Neural cell (in vitro differentiated cells): ENCODE data around the gene HES6. TPM values are rescaled to one million over a fixed set of nuclear protein-coding genes. Genes with fewer than 3 reads are reported as not detected.

Experiments used
- H2AFZ ChIP-seq: fragments of 200-600, 300-800 bp; sonication (generic), shearing (Covaris generic); 2 replicates; pipeline ENCODE4 v1.6.0; 2014; ENCODE audit warnings: low read depth, mild to moderate bottlenecking, antibody characterized with exemption, low read length, moderate library complexity
- H3F3A ChIP-seq: fragments of 200-600 bp; shearing (Covaris generic); 2 replicates; pipeline ENCODE4 v1.6.1; 2016; ENCODE audit warnings: mild to moderate bottlenecking, moderate library complexity, mixed read lengths, antibody characterized with exemption, low read length; ENCODE audit not compliant: insufficient read depth, poor library complexity, severe bottlenecking
- H3K27ac ChIP-seq: fragments of 200-600, 300-800 bp; sonication (generic), shearing (Covaris generic); 2 replicates; pipeline ENCODE4 v1.5.1; 2014; ENCODE audit warnings: mild to moderate bottlenecking, low read length, moderate library complexity
- H3K27me3 ChIP-seq: fragments of 300-800, 200-600 bp; sonication (generic), shearing (Covaris generic); 2 replicates; pipeline ENCODE4 v1.6.0; 2014; ENCODE audit warnings: mild to moderate bottlenecking, low read depth, low read length, moderate library complexity; ENCODE audit not compliant: insufficient read depth
- H3K36me3 ChIP-seq: fragments of 300-800, 200-600 bp; sonication (generic), shearing (Covaris generic); 2 replicates; pipeline ENCODE4 v1.5.1; 2014; ENCODE audit warnings: mild to moderate bottlenecking, antibody characterized with exemption, low read length, moderate library complexity; ENCODE audit not compliant: insufficient read depth
- H3K4me2 ChIP-seq: fragments of 300-800, 200-600 bp; sonication (generic), shearing (Covaris generic); 2 replicates; pipeline ENCODE4 v1.6.0; 2014; ENCODE audit warnings: mild to moderate bottlenecking, low read length
- H3K4me3 ChIP-seq: fragments of 300-800, 200-600 bp; sonication (generic), shearing (Covaris generic); 2 replicates; pipeline ENCODE4 v1.5.1; 2014; ENCODE audit warnings: mild to moderate bottlenecking, low read length, moderate library complexity
- H3K79me2 ChIP-seq: fragments of 200-600 bp; shearing (Covaris generic); replicated peaks from 2 replicates; pipeline ENCODE4 v1.6.0; 2014; ENCODE audit warnings: mild to moderate bottlenecking, low read length, moderate library complexity; ENCODE audit not compliant: insufficient read depth
- H3K9ac ChIP-seq: fragments of 300-800, 200-600 bp; sonication (generic), shearing (Covaris generic); 2 replicates; pipeline ENCODE4 v1.6.1; 2016; ENCODE audit warnings: mild to moderate bottlenecking, low read length, mixed read lengths
- H3K9me2 ChIP-seq: fragments of 200-600 bp; shearing (Covaris generic); 2 replicates; pipeline ENCODE4 v1.6.1; 2016; ENCODE audit warnings: mild to moderate bottlenecking, low read length, mixed read lengths; ENCODE audit not compliant: insufficient read depth
- H3K9me3 ChIP-seq: fragments of 200-600, 300-800 bp; sonication (generic), shearing (Covaris generic); 2 replicates; pipeline ENCODE4 v1.6.1; 2016; ENCODE audit warnings: mild to moderate bottlenecking, mixed run types, low read length, moderate library complexity, mixed read lengths
- H4K20me1 ChIP-seq: fragments of 200-600 bp; shearing (Covaris generic); 2 replicates; pipeline ENCODE4 v1.6.1; 2016; ENCODE audit warnings: mild to moderate bottlenecking, mixed run types; ENCODE audit not compliant: insufficient read depth
- CTCF ChIP-seq: fragments of 450-650 bp; IDR thresholded peaks from 2 replicates; pipeline ENCODE4 v1.5.1; 2014; ENCODE audit warnings: antibody characterized with exemption, mild to moderate bottlenecking, moderate library complexity; ENCODE audit not compliant: poor library complexity, severe bottlenecking
- EP300 ChIP-seq: fragments of 450-650 bp; conservative IDR thresholded peaks from 2 replicates; pipeline ENCODE4 v1.6.1; 2014; ENCODE audit warnings: antibody characterized with exemption, mild to moderate bottlenecking, moderate library complexity; ENCODE audit not compliant: poor library complexity, severe bottlenecking
- EZH2 ChIP-seq: fragments of 200-600, 300-800 bp; shearing (Covaris generic), sonication (generic); IDR thresholded peaks from 2 replicates; pipeline ENCODE4 v1.6.1; 2014; ENCODE audit warnings: antibody characterized with exemption, low read length, borderline replicate concordance, mild to moderate bottlenecking; ENCODE audit not compliant: insufficient read depth, poor library complexity, severe bottlenecking
- MXI1 ChIP-seq: fragments of 450-650 bp; conservative IDR thresholded peaks from 2 replicates; pipeline ENCODE4 v1.6.1; 2014; ENCODE audit warnings: antibody characterized with exemption, mild to moderate bottlenecking; ENCODE audit not compliant: poor library complexity, severe bottlenecking
- POLR2AphosphoS5 ChIP-seq: IDR thresholded peaks from 2 replicates; pipeline ENCODE4 v1.6.1; 2012
- RAD21 ChIP-seq: fragments of 450-650 bp; conservative IDR thresholded peaks from 2 replicates; pipeline ENCODE4 v1.6.1; 2014; ENCODE audit warnings: antibody characterized with exemption, mild to moderate bottlenecking, moderate library complexity
- REST ChIP-seq: IDR thresholded peaks from 2 replicates; pipeline ENCODE4 v1.6.1; 2012; ENCODE audit warnings: borderline replicate concordance
- SMC3 ChIP-seq: fragments of 450-650 bp; conservative IDR thresholded peaks from 2 replicates; pipeline ENCODE4 v1.6.1; 2014; ENCODE audit warnings: antibody characterized with exemption, mild to moderate bottlenecking, moderate library complexity; ENCODE audit not compliant: poor library complexity
- TAF1 ChIP-seq: IDR thresholded peaks from 2 replicates; pipeline ENCODE4 v1.6.1; 2012; ENCODE audit warnings: low read depth
- polyA plus RNA-seq: library from polyadenylated mRNA; depleted of rRNA; stranded (reverse); fragments of >200 nt; gene quantifications from 2 replicates; pipeline ENCODE4 v1.2.3, GENCODE V29; 2014

Gene HES6
- polyA plus RNA-seq, 1 donor from 2014 or later, result 236 TPM

GRCh38 chr2:238280083-238280825 is 40.4 kb upstream of the HES6 start:
- no peaks in the 10 kb centered on the region for H3K9me3 ChIP-seq
- H3K9me2 ChIP-seq, result no peaks in the 10 kb centered on the region
- H3K4me2 ChIP-seq, result no peak overlapping the region
- no peak overlapping the region for H3K27ac ChIP-seq
- no peak overlapping the region for H3K9ac ChIP-seq
- no peaks in the 10 kb centered on the region for H3F3A ChIP-seq
- no peak overlapping the region for H3K4me3 ChIP-seq
- H4K20me1 ChIP-seq, result no peaks in the 10 kb centered on the region
- H3K36me3 ChIP-seq, result no peaks in the 10 kb centered on the region
- peaks cover 5% of the 10 kb centered on the region for H3K79me2 ChIP-seq
- H3K27me3 ChIP-seq, result no peaks in the 10 kb centered on the region
- no peak for TF ChIP-seq POLR2AphosphoS5
- TF ChIP-seq REST, result no peak
- no peak for TF ChIP-seq TAF1
- TF ChIP-seq MXI1, result no peak
- TF ChIP-seq CTCF, result no peak
- no peak overlapping the region for H2AFZ ChIP-seq

GRCh38 chr2:238279324-238279682 is 39.5 kb upstream of the HES6 start:
- H3K27ac ChIP-seq, result no peak overlapping the region
- H3K9me2 ChIP-seq, result no peaks in the 10 kb centered on the region
- H3K79me2 ChIP-seq, result peaks cover 5% of the 10 kb centered on the region
- no peaks in the 10 kb centered on the region for H3F3A ChIP-seq
- H3K4me2 ChIP-seq, result no peak overlapping the region
- no peaks in the 10 kb centered on the region for H4K20me1 ChIP-seq
- no peaks in the 10 kb centered on the region for H3K9me3 ChIP-seq
- H3K27me3 ChIP-seq, result no peaks in the 10 kb centered on the region
- H3K36me3 ChIP-seq, result no peaks in the 10 kb centered on the region
- H3K4me3 ChIP-seq, result no peak overlapping the region
- H2AFZ ChIP-seq, result no peak overlapping the region
- no peak for TF ChIP-seq CTCF
- TF ChIP-seq TAF1, result no peak
- TF ChIP-seq POLR2AphosphoS5, result no peak
- no peak for TF ChIP-seq EZH2
- no peak for TF ChIP-seq MXI1
- TF ChIP-seq EP300, result no peak
- no peak for TF ChIP-seq SMC3
- no peak for TF ChIP-seq RAD21
- no peak for TF ChIP-seq REST
- H3K9ac ChIP-seq, result no peak overlapping the region
